ENCODE measurements around the gene SH3BP5L.

The SH3BP5L gene

DNA sequence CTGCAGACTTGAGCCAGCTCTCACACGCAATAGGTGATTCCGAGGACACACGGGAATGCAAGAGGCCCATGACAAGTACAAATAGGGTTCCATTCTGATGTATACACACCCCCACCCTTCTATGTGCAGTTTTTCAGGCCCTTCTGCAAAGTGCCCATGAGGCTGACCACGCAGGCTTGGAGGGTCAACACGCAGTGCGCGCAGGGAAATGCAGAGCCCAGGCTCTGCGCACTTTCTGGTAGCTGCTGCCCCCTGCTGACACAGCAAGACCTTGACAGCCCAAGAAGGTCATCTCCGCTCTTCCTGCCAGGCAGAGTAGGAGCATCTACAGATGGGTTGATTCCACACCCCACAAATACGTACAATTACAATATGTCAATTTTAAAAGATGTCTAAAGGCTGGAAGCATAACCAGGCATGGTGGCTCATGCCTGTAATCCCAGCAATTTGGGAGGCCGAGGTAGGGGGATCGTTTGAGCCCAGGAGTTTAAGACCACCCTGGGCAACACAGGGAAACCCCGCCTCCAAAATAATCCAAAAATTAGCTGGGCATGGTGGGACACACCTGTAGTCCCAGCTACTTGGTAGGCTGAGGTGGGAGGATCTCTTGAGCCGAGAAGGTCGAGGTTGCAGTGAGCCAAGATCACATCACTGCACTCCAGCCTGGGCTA is 18.5 kb downstream of the SH3BP5L start:
- TF ChIP-seq FOXP2 (optimal IDR thresholded peaks at IDR 0.05; ENCODE audit: borderline replicate concordance, extremely low read depth, extremely low read length, insufficient read depth) = peak; percentile 34
- no peak for TF ChIP-seq TAF1 (IDR thresholded peaks at IDR 0.05; ENCODE audit: borderline replicate concordance, insufficient read depth, low read length)
- TF ChIP-seq POLR2AphosphoS5 (IDR thresholded peaks at IDR 0.05; ENCODE audit: low read depth, low read length) = no peak

DNA sequence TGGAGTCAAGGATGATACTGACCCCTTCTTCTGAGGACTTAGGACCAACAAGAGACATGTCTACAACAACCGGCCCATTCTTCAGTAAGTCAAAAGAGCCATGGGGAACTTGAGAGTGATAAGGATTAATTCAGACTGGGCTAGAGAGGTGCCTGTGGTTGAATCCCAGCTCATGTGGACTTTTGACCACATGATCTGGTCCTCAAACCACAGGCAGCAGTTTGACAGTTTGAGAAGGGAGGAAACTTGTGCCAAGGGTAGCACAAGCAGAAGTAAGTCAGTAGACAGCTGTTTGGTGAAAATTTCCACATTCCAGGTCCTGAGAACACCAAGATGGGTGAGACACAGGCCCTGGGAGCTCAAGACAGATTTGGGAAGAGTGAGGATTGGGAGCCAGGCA is 19.8 kb downstream of the SH3BP5L start:
- TF ChIP-seq POLR2AphosphoS5 (IDR thresholded peaks at IDR 0.05; ENCODE audit: low read depth, low read length) (no peak), TAF1 (IDR thresholded peaks at IDR 0.05; ENCODE audit: borderline replicate concordance, insufficient read depth, low read length) (no peak), FOXP2 (optimal IDR thresholded peaks at IDR 0.05; ENCODE audit: borderline replicate concordance, extremely low read depth, extremely low read length, insufficient read depth) (no peak), SIN3A (IDR thresholded peaks at IDR 0.05; ENCODE audit: borderline replicate concordance, insufficient read depth, low read length) (no peak)
- TF ChIP-seq, protein P1, sequence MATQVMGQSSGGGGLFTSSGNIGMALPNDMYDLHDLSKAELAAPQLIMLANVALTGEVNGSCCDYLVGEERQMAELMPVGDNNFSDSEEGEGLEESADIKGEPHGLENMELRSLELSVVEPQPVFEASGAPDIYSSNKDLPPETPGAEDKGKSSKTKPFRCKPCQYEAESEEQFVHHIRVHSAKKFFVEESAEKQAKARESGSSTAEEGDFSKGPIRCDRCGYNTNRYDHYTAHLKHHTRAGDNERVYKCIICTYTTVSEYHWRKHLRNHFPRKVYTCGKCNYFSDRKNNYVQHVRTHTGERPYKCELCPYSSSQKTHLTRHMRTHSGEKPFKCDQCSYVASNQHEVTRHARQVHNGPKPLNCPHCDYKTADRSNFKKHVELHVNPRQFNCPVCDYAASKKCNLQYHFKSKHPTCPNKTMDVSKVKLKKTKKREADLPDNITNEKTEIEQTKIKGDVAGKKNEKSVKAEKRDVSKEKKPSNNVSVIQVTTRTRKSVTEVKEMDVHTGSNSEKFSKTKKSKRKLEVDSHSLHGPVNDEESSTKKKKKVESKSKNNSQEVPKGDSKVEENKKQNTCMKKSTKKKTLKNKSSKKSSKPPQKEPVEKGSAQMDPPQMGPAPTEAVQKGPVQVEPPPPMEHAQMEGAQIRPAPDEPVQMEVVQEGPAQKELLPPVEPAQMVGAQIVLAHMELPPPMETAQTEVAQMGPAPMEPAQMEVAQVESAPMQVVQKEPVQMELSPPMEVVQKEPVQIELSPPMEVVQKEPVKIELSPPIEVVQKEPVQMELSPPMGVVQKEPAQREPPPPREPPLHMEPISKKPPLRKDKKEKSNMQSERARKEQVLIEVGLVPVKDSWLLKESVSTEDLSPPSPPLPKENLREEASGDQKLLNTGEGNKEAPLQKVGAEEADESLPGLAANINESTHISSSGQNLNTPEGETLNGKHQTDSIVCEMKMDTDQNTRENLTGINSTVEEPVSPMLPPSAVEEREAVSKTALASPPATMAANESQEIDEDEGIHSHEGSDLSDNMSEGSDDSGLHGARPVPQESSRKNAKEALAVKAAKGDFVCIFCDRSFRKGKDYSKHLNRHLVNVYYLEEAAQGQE (IDR thresholded peaks at IDR 0.05; ENCODE audit: insufficient read depth in 1 of 2, low read depth in 2 of 2, low read length in 2 of 2) = no peak

DNA sequence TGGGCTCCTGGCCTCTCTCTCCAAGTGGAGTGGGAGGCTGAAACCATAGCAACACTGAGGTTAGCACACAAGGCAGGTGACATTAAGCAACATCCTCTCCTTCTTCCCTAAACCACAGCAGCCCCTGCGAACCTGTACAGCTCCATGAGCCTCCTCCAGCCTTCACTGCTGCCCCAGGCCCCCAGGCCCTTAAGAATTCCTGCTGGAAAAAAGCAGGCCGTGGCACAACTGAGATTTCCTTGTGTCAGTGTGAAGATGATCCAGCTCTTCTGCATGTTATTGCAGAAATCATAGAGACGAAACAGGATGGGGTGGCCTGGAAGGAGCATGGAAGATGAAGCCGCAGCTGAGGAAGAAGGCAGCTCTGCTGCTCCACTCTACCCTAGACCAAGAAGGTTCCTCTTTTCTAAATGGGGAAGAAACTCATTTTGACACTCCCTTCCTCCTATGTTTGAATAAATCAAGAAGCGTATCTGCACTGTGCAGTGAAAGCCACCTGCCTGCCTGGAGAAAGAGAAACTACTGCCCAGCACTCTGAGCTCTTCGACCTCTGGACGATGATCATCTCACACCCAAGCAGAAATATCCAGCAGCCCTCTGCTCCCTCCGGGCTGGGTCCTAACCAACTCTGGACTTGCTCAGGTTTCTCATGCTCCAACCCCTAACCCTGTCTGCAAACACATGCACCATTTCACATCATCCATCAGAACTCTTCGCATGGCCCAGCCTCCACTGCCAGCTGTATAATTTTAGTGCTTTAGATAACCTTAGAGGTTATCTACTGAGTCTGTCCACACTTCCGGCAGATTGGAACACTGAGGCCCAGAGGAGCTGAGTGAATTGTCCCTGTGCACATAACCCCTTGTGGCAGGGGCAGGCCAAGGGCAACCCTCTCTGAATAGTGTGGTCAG is 20.7 kb downstream of the SH3BP5L start:
- no peak for TF ChIP-seq SIN3A (IDR thresholded peaks at IDR 0.05; ENCODE audit: borderline replicate concordance, insufficient read depth, low read length)
- TF ChIP-seq TAF1 (IDR thresholded peaks at IDR 0.05; ENCODE audit: borderline replicate concordance, insufficient read depth, low read length) = no peak
- no peak for TF ChIP-seq POLR2AphosphoS5 (IDR thresholded peaks at IDR 0.05; ENCODE audit: low read depth, low read length)
- TF ChIP-seq, protein P1 (IDR thresholded peaks at IDR 0.05; ENCODE audit: insufficient read depth in 1 of 2, low read depth in 2 of 2, low read length in 2 of 2) = no peak
- TF ChIP-seq FOXP2 (optimal IDR thresholded peaks at IDR 0.05; ENCODE audit: borderline replicate concordance, extremely low read depth, extremely low read length, insufficient read depth) = no peak

DNA sequence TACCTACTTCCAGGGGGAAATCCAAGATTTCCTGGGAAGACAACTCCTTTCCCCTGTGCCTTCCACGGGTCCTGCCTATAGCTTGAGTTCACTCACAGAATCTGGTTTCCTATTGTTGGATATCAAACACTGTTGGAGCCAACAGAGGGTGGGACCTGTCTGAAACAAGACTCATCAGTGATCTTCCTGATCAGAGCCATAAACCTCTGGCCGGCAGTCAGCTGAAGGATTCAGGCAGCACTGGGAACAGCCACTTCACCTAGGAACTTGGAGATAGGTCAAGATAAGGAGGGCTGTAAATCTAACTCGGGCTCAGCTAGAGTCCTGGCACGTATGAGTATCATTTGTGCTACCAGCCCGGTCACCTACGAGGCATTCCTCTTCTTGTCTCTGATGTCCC is 23.3 kb downstream of the SH3BP5L start:
- TF ChIP-seq TAF1 (IDR thresholded peaks at IDR 0.05; ENCODE audit: borderline replicate concordance, insufficient read depth, low read length) (no peak), FOXP2 (optimal IDR thresholded peaks at IDR 0.05; ENCODE audit: borderline replicate concordance, extremely low read depth, extremely low read length, insufficient read depth) (no peak)
- TF ChIP-seq, protein P1 (IDR thresholded peaks at IDR 0.05; ENCODE audit: insufficient read depth in 1 of 2, low read depth in 2 of 2, low read length in 2 of 2) = no peak

DNA sequence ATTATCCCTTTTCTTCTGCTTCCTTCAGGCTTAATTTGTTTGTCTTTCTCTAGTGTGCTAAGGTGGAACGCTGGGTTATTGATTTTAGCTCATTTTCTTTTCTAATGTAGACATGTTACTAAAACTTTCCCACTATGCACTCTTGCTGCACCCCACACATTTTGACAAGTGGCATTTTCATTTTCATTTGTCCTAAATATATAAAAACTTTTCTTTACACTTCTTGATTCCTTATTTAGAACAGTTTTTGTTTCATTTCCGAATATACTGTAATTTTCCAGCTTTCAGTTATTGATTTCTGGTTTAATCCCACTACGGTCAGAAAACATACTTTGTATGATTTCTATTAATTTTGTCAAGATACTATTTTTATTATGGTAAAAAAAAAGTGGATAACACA is 25.3 kb downstream of the SH3BP5L start:
- TF ChIP-seq TAF1 (IDR thresholded peaks at IDR 0.05; ENCODE audit: borderline replicate concordance, insufficient read depth, low read length) (no peak), FOXP2 (optimal IDR thresholded peaks at IDR 0.05; ENCODE audit: borderline replicate concordance, extremely low read depth, extremely low read length, insufficient read depth) (no peak), SIN3A (IDR thresholded peaks at IDR 0.05; ENCODE audit: borderline replicate concordance, insufficient read depth, low read length) (no peak), POLR2AphosphoS5 (IDR thresholded peaks at IDR 0.05; ENCODE audit: low read depth, low read length) (no peak)
- TF ChIP-seq, protein P1 (IDR thresholded peaks at IDR 0.05; ENCODE audit: insufficient read depth in 1 of 2, low read depth in 2 of 2, low read length in 2 of 2) = no peak
